HG03457 (cell line): ENCODE results near the gene PSMD2.

Source experiments
- ATAC-seq: cut with Tn5 transposase; IDR thresholded peaks from one replicate; pipeline ENCODE4 v1.9.1; 2021; ENCODE audit warnings: moderate number of reproducible peaks; ENCODE audit not compliant: unreplicated experiment

PSMD2 gene

GRCh38 chr3:184315871-184316661 lies 17.0 kb downstream of the PSMD2 start:
- ATAC-seq: no peak

- ATAC-seq: no peak
These were observed 17.8 kb downstream of the PSMD2 start for GRCh38 chr3:184316792-184317191.

- no peak for ATAC-seq
These were observed 18.2 kb downstream of the PSMD2 start for GRCh38 chr3:184317201-184317600.

- ATAC-seq: no peak
These were observed 21.0 kb downstream of the PSMD2 start for GRCh38 chr3:184320104-184320445.

GRCh38 chr3:184321666-184322065 lies 22.6 kb downstream of the PSMD2 start:
- ATAC-seq: no peak

- no peak for ATAC-seq
These were observed 23.9 kb downstream of the PSMD2 start for GRCh38 chr3:184322731-184323487.

- no peak for ATAC-seq
These were observed 24.7 kb downstream of the PSMD2 start for GRCh38 chr3:184323696-184324095.

GRCh38 chr3:184325269-184325668 lies 26.2 kb downstream of the PSMD2 start:
- ATAC-seq: no peak

- ATAC-seq: no peak
These were observed 26.8 kb downstream of the PSMD2 start for GRCh38 chr3:184325715-184326369.

- no peak for ATAC-seq
These were observed 28.1 kb downstream of the PSMD2 start for GRCh38 chr3:184327171-184327570.

- ATAC-seq: no peak
These were observed 29.5 kb downstream of the PSMD2 start for GRCh38 chr3:184328516-184328915.

- no peak for ATAC-seq
These were observed 33.5 kb downstream of the PSMD2 start for GRCh38 chr3:184332370-184333090.

- ATAC-seq: no peak
These were observed 34.1 kb downstream of the PSMD2 start for GRCh38 chr3:184333190-184333589.

GRCh38 chr3:184333700-184334099 lies 34.7 kb downstream of the PSMD2 start:
- ATAC-seq: no peak

- ATAC-seq: no peak
These were observed 35.6 kb downstream of the PSMD2 start for GRCh38 chr3:184334470-184335158.

GRCh38 chr3:184335291-184335660 lies 36.2 kb downstream of the PSMD2 start:
- peak; percentile 5 for ATAC-seq

- ATAC-seq: peak; percentile 56
These were observed 36.9 kb downstream of the PSMD2 start for GRCh38 chr3:184335661-184336546.

GRCh38 chr3:184336547-184337398 lies 37.7 kb downstream of the PSMD2 start:
- ATAC-seq: no peak

- no peak for ATAC-seq
These were observed 38.3 kb downstream of the PSMD2 start, which contains the start of gene FAM131A for GRCh38 chr3:184337399-184337714. FAM131A (plus strand) TSS chr3:184337600; CDS start chr3:184337631, 31 bp downstream.
